ENCODE measurements around the gene STPG3.

DNA sequence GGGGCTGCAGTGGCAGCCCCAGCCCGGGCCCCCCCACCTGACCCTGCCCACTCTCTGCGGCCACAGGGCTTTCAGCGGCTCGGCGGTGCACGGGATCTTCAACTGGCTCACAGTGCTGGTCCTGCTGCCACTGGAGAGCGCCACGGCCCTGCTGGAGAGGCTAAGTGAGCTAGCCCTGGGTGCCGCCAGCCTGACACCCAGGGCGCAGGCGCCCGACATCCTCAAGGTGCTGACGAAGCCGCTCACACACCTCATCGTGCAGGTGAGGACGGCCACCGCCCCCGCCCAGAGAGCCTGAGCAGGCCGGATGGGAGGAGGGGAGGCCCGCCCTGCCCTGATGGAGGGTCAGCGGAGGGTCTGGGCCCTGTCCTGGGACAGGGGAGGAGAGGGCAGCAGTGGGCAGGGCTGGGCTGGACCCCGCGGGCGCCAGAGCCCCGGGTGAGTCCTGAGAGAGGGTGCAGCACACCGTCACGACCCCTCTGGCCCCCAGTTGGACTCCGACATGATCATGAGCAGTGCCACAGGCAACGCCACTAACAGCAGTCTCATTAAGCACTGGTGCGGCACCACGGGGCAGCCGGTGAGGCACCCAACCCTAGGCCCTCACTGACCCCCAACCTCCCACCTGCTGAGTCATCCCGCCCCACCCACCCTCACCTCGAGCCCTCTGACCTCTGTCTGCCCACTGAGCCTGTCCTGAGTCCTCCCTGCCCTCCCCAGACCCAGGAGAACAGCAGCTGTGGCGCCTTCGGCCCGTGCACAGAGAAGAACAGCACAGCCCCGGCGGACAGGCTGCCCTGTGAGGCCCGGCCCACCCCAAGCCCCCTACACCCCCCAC lies 17.7 kb upstream of the STPG3 start:
- TF ChIP-seq CTCF (conservative IDR thresholded peaks at IDR 0.05; ENCODE audit: low read depth in 2 of 2) (peak in 1 of 2 experiments; percentile 28; a peak in 2 of 4 replicates), POLR2AphosphoS5 (IDR thresholded peaks at IDR 0.05; ENCODE audit: low read depth) (no peak), CREB1 (CRISPR knock-in tag; IDR thresholded peaks at IDR 0.05; ENCODE audit: low read depth) (no peak), REST (IDR thresholded peaks at IDR 0.05; ENCODE audit: unreplicated experiment) (no peak), EZH2 (IDR thresholded peaks at IDR 0.05; ENCODE audit: low read depth, unreplicated experiment) (no peak), JUNB (IDR thresholded peaks at IDR 0.05; ENCODE audit: unreplicated experiment) (no peak), EZH2phosphoT487 (IDR thresholded peaks at IDR 0.05; ENCODE audit: unreplicated experiment) (no peak), ZNF114 (CRISPR knock-in tag; IDR thresholded peaks at IDR 0.05) (no peak), ZNF331 (CRISPR knock-in tag; IDR thresholded peaks at IDR 0.05; ENCODE audit: low read depth) (no peak), NANOG (IDR thresholded peaks at IDR 0.05; ENCODE audit: borderline replicate concordance) (no peak), STAT1 (IDR thresholded peaks at IDR 0.05; ENCODE audit: unreplicated experiment) (no peak)
- TF ChIP-seq, protein P1, sequence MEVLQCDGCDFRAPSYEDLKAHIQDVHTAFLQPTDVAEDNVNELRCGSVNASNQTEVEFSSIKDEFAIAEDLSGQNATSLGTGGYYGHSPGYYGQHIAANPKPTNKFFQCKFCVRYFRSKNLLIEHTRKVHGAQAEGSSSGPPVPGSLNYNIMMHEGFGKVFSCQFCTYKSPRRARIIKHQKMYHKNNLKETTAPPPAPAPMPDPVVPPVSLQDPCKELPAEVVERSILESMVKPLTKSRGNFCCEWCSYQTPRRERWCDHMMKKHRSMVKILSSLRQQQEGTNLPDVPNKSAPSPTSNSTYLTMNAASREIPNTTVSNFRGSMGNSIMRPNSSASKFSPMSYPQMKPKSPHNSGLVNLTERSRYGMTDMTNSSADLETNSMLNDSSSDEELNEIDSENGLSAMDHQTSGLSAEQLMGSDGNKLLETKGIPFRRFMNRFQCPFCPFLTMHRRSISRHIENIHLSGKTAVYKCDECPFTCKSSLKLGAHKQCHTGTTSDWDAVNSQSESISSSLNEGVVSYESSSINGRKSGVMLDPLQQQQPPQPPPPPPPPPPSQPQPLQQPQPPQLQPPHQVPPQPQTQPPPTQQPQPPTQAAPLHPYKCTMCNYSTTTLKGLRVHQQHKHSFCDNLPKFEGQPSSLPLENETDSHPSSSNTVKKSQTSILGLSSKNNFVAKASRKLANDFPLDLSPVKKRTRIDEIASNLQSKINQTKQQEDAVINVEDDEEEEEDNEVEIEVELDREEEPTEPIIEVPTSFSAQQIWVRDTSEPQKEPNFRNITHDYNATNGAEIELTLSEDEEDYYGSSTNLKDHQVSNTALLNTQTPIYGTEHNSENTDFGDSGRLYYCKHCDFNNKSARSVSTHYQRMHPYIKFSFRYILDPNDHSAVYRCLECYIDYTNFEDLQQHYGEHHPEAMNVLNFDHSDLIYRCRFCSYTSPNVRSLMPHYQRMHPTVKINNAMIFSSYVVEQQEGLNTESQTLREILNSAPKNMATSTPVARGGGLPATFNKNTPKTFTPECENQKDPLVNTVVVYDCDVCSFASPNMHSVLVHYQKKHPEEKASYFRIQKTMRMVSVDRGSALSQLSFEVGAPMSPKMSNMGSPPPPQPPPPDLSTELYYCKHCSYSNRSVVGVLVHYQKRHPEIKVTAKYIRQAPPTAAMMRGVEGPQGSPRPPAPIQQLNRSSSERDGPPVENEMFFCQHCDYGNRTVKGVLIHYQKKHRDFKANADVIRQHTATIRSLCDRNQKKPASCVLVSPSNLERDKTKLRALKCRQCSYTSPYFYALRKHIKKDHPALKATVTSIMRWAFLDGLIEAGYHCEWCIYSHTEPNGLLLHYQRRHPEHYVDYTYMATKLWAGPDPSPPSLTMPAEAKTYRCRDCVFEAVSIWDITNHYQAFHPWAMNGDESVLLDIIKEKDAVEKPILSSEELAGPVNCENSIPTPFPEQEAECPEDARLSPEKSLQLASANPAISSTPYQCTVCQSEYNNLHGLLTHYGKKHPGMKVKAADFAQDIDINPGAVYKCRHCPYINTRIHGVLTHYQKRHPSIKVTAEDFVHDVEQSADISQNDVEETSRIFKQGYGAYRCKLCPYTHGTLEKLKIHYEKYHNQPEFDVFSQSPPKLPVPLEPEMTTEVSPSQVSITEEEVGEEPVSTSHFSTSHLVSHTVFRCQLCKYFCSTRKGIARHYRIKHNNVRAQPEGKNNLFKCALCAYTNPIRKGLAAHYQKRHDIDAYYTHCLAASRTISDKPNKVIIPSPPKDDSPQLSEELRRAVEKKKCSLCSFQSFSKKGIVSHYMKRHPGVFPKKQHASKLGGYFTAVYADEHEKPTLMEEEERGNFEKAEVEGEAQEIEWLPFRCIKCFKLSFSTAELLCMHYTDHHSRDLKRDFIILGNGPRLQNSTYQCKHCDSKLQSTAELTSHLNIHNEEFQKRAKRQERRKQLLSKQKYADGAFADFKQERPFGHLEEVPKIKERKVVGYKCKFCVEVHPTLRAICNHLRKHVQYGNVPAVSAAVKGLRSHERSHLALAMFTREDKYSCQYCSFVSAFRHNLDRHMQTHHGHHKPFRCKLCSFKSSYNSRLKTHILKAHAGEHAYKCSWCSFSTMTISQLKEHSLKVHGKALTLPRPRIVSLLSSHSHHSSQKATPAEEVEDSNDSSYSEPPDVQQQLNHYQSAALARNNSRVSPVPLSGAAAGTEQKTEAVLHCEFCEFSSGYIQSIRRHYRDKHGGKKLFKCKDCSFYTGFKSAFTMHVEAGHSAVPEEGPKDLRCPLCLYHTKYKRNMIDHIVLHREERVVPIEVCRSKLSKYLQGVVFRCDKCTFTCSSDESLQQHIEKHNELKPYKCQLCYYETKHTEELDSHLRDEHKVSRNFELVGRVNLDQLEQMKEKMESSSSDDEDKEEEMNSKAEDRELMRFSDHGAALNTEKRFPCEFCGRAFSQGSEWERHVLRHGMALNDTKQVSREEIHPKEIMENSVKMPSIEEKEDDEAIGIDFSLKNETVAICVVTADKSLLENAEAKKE (CRISPR knock-in tag; IDR thresholded peaks at IDR 0.05): no peak

Data from GM23338 (cell line).